G401 (cell line): ENCODE data around the gene PLA2G4F. TPM values are rescaled to one million over a fixed set of nuclear protein-coding genes. Genes with fewer than 3 reads are reported as not detected.

ENCODE experiments used
- total RNA-seq: library from RNA; depleted of rRNA; stranded (reverse); fragments of >200 nt; shearing (Covaris generic); gene quantifications from 2 replicates; pipeline ENCODE4 v1.2.3, GENCODE V29; 2014; rRNA removed

Gene PLA2G4F
- total RNA-seq, 1 experiment from 2014 or later: not detected

Other genes with a start within 250 kb of the PLA2G4F start
- gene EHD4, start 184.1 kb downstream of the PLA2G4F start, total RNA-seq: 7.3 and 8.8 TPM in 2 replicates
- gene PLA2G4E, start 135.6 kb downstream of the PLA2G4F start, total RNA-seq: not detected in 2 replicates
- 0.43 and 0.61 TPM in 2 replicates for gene PLA2G4D, start 62.1 kb downstream of the PLA2G4F start, total RNA-seq
- gene VPS39, start 51.7 kb upstream of the PLA2G4F start, total RNA-seq: 13.6 and 17.7 TPM in 2 replicates
- 4.0 and 6.0 TPM in 2 replicates for gene GANC, start 116.6 kb upstream of the PLA2G4F start, total RNA-seq
- 26.0 and 55.0 TPM in 2 replicates for gene TMEM87A, start 116.8 kb upstream of the PLA2G4F start, total RNA-seq
- gene CAPN3, start 202.9 kb upstream of the PLA2G4F start, total RNA-seq: 0.27 and 0.43 TPM in 2 replicates